K562 (cell line): ENCODE data around the gene WDR47. TPM values are rescaled to one million over a fixed set of nuclear protein-coding genes. Genes with fewer than 3 reads are reported as not detected.

Experiments
- ATAC-seq: fragments of 200-7000 bp; cut with Tn5 transposase; 3 replicates; pipeline ENCODE4 v1.9.1; 2020; ENCODE audit warnings: moderate library complexity
- BruUV-seq: library from RNA; stranded (reverse); fragments of 400-500 nt; replicated peaks from 2 replicates; lab custom pipeline; 2021; lab: Mats Ljungman, UMichigan
- CTCF ChIA-PET: fragments of 300-600 bp; formaldehyde crosslinking; extraction: SDS; loops from one replicate; lab custom pipeline; 2021; ENCODE audit warnings: low intra/inter-chr PET ratio; lab: Yijun Ruan, JAX
- POLR2A ChIA-PET: fragments of 300-600, 350-650 bp; sonication (Branson Sonifier 250); formaldehyde crosslinking; extraction: SDS; loops from one replicate; lab custom pipeline; 2021; ENCODE audit warnings: antibody characterized with exemption, inconsistent platforms; lab: Yijun Ruan, JAX
- DNase-seq, 4 experiments: peaks; one replicate each; pipeline versions ENCODE4 v3.0.0 to v3.0.0-alpha.2; 2011 to 2018; ENCODE audit warnings: low spot score in 3 of 4, mixed read lengths in 3 of 4; ENCODE audit errors: extremely low read depth in 1 of 4
- FAIRE-seq: peaks from 2 replicates; lab custom pipeline; 2011; peaks lifted over from hg19 to GRCh38; lab: Jason Lieb, UNC
- H2AFZ ChIP-seq: 2 replicates; pipeline ENCODE4 v1.6.0; 2011; ENCODE audit warnings: low read depth, low read length, control low read depth, inconsistent platforms
- H3K27ac ChIP-seq: fragments of 200-600 bp; 3 replicates; pipeline ENCODE4 v1.8.0; 2011; ENCODE audit warnings: low read depth, mild to moderate bottlenecking, control low read depth, inconsistent platforms, low read length, moderate library complexity, mixed read lengths; ENCODE audit errors: extremely low read depth
- H3K27me3 ChIP-seq, 2 experiments: fragments of 300-600 bp in 1 of 2; 2 replicates in 1 of 2; 3 replicates in 1 of 2; pipeline versions ENCODE4 v1.6.0 to v1.8.0; 2011; ENCODE audit warnings: inconsistent platforms in 2 of 2, low read length in 2 of 2, mild to moderate bottlenecking in 1 of 2, mixed read lengths in 1 of 2, moderate library complexity in 1 of 2; ENCODE audit not compliant: control insufficient read depth in 2 of 2, insufficient read depth in 2 of 2
- H3K36me3 ChIP-seq: fragments of 300-600 bp; 3 replicates; pipeline ENCODE4 v1.8.0; 2011; ENCODE audit warnings: mild to moderate bottlenecking, low read length, inconsistent platforms; ENCODE audit not compliant: control insufficient read depth, insufficient read depth
- H3K4me1 ChIP-seq, 2 experiments: fragments of 200-600 bp in 1 of 2; replicated peaks in 1 of 2; 2 replicates in 1 of 2; 3 replicates in 1 of 2; pipeline versions ENCODE4 v1.5.1 to v1.8.0; 2011; ENCODE audit warnings: inconsistent platforms in 2 of 2, low read length in 2 of 2, mild to moderate bottlenecking in 1 of 2, mixed read lengths in 1 of 2, moderate library complexity in 1 of 2; ENCODE audit not compliant: control insufficient read depth in 2 of 2, insufficient read depth in 2 of 2
- H3K4me2 ChIP-seq: 2 replicates; pipeline ENCODE4 v1.6.1; 2011; ENCODE audit warnings: low read length, control low read depth, inconsistent platforms, mixed read lengths; ENCODE audit not compliant: insufficient read depth
- H3K4me3 ChIP-seq: fragments of 200-600 bp; sonication (generic), shearing (Covaris generic); 2 replicates; pipeline ENCODE4 v1.5.1; 2016; ENCODE audit warnings: control low read depth, inconsistent platforms
- H3K79me2 ChIP-seq: fragments of 200-600 bp; 3 replicates; pipeline ENCODE4 v1.8.0; 2011; ENCODE audit warnings: low read length, inconsistent platforms; ENCODE audit not compliant: control insufficient read depth, insufficient read depth
- H3K9ac ChIP-seq, 2 experiments: 2 replicates each; pipeline versions ENCODE4 v1.6.0 to v1.6.1; 2011; ENCODE audit warnings: low read depth in 2 of 2, low read length in 2 of 2, control low read depth in 1 of 2, inconsistent platforms in 1 of 2, mild to moderate bottlenecking in 1 of 2, mixed read lengths in 1 of 2; ENCODE audit not compliant: insufficient read depth in 1 of 2
- H3K9me1 ChIP-seq: one replicate; pipeline ENCODE4 v1.6.0; 2011; ENCODE audit warnings: inconsistent platforms, mild to moderate bottlenecking, low read length, moderate library complexity; ENCODE audit not compliant: control insufficient read depth, insufficient read depth
- H3K9me3 ChIP-seq: replicated peaks from 2 replicates; pipeline ENCODE4 v1.5.1; 2011; ENCODE audit warnings: low read depth, low read length, inconsistent platforms; ENCODE audit not compliant: control insufficient read depth, insufficient read depth
- H4K20me1 ChIP-seq: replicated peaks from 2 replicates; pipeline ENCODE4 v1.6.1; 2011; ENCODE audit warnings: low read length, inconsistent platforms, mixed read lengths; ENCODE audit not compliant: control insufficient read depth, insufficient read depth
- BDP1 ChIP-seq: IDR thresholded peaks from 3 replicates; pipeline ENCODE4 v1.6.1; 2011; ENCODE audit not compliant: insufficient read length, insufficient read depth
- BRCA1 ChIP-seq, 2 experiments: fragments of 450-650 bp in 1 of 2; sonication (generic) in 1 of 2; formaldehyde crosslinking in 1 of 2; IDR thresholded peaks; 2 replicates each; pipeline versions ENCODE4 v1.5.0 to v1.6.1; 2017 to 2020; ENCODE audit warnings: mild to moderate bottlenecking in 1 of 2, missing genetic modification reagents in 1 of 2
- HDAC8 ChIP-seq: fragments of 450-650 bp; IDR thresholded peaks from 2 replicates; pipeline ENCODE4 v1.6.1; 2016; ENCODE audit warnings: mild to moderate bottlenecking, missing genetic modification characterization, moderate library complexity, missing compliant biosample characterization
- IRF9 ChIP-seq: fragments of 450-650 bp; IDR thresholded peaks from 2 replicates; pipeline ENCODE4 v1.6.1; 2016; ENCODE audit warnings: missing biosample characterization, missing genetic modification characterization
- MCM7 ChIP-seq, 2 experiments: fragments of 450-650 bp; IDR thresholded peaks; 2 replicates each; pipeline ENCODE4 v1.6.1; 2016 to 2018
- MLLT1 ChIP-seq, 2 experiments: fragments of 450-650 bp; IDR thresholded peaks; 2 replicates each; pipeline ENCODE4 v1.6.1; 2016
- NFIX ChIP-seq: fragments of 250-450 bp; sonication (Bioruptor Pico); IDR thresholded peaks from 2 replicates; pipeline ENCODE4 v1.4.0; 2020; ENCODE audit warnings: low read depth, mild to moderate bottlenecking, moderate library complexity
- RAD21 ChIP-seq, 2 experiments: fragments of 250-450 bp in 1 of 2; fragments of 450-650 bp in 1 of 2; sonication (Bioruptor Pico) in 1 of 2; formaldehyde crosslinking in 1 of 2; IDR thresholded peaks in 1 of 2; conservative IDR thresholded peaks in 1 of 2; 2 replicates each; pipeline versions ENCODE4 v1.4.0 to v1.8.0; 2020 to 2022; ENCODE audit warnings: mild to moderate bottlenecking in 2 of 2, moderate library complexity in 1 of 2
- RFX5 ChIP-seq: IDR thresholded peaks from 2 replicates; pipeline ENCODE4 v1.6.1; 2011; ENCODE audit warnings: low read depth, mild to moderate bottlenecking, improper control_type of control experiment, low read length
- TARDBP ChIP-seq: fragments of 450-650 bp; IDR thresholded peaks from 2 replicates; pipeline ENCODE4 v1.6.1; 2016
- TCF7L2 ChIP-seq: fragments of 150-350 bp; IDR thresholded peaks from 2 replicates; pipeline ENCODE4 v1.6.1; 2016; ENCODE audit warnings: low read depth, mild to moderate bottlenecking, low read length, moderate library complexity
- ZBTB2 ChIP-seq: fragments of 450-650 bp; IDR thresholded peaks from 2 replicates; pipeline ENCODE4 v1.6.1; 2016; ENCODE audit warnings: antibody characterized with exemption
- ZNF224 ChIP-seq: sonication (generic); formaldehyde crosslinking; IDR thresholded peaks from 2 replicates; pipeline ENCODE4 v1.8.0; 2022; ENCODE audit warnings: mild to moderate bottlenecking, missing genetic modification reagents
- ZNF668 ChIP-seq: fragments of 250-450 bp; sonication (Bioruptor Pico); IDR thresholded peaks from 2 replicates; pipeline ENCODE4 v1.8.0; 2022; ENCODE audit warnings: mild to moderate bottlenecking, inconsistent platforms
- ZNF740 ChIP-seq, 3 experiments: fragments of 200-800 bp in 1 of 3; sonication (Bioruptor generic) in 1 of 3; sonication (generic) in 1 of 3; formaldehyde crosslinking in 1 of 3; IDR thresholded peaks; 2 replicates each; pipeline versions ENCODE4 v1.6.1 to v1.8.0; 2016 to 2022; ENCODE audit warnings: mild to moderate bottlenecking in 2 of 3, missing compliant biosample characterization in 2 of 3, missing genetic modification characterization in 2 of 3, missing genetic modification reagents in 1 of 3
- WGBS: fragments of 100-300 bp; shearing (Covaris generic); methylation state at CpG from one replicate; pipeline ENCODE4 v1.1.6; 2016; ENCODE audit warnings: low coverage, mixed read lengths; ENCODE audit not compliant: insufficient coverage; ENCODE audit errors: missing lambda C conversion rate; 5-methylcytosine and 5-hydroxymethylcytosine counted together
- in situ Hi-C: fragments of 300-500 bp; cut with MboI; formaldehyde crosslinking; loops from 4 replicates; pipeline ENCODE4 v1.15.0; 2018; ENCODE audit warnings: inconsistent platforms, mixed read lengths
- intact Hi-C: fragments of 100-400 bp; cut with micrococcal nuclease; formaldehyde crosslinking; loops from 2 replicates; pipeline ENCODE4 v1.14.2; 2022
- polyA plus RNA-seq, 8 experiments: library from polyadenylated mRNA; depleted of rRNA in 4 of 8; stranded (reverse) in 5 of 8; unstranded in 3 of 8; fragments of >200 nt; fragmentation: Nextera tagmentation in 2 of 8; fragmentation: Illumina TruSeq in 1 of 8; extraction: Ambion mirVana in 2 of 8; extraction: Trizol in 1 of 8; gene quantifications; 2 replicates each; pipeline versions ENCODE4 v1.2.1 to v1.2.3, GENCODE V29; 2011 to 2014; ENCODE audit warnings: inconsistent platforms in 1 of 8, missing spikeins in 1 of 8
- total RNA-seq, 7 experiments: library from RNA; depleted of rRNA in 6 of 7; stranded (reverse); fragments of >200 nt in 6 of 7; fragmentation: Illumina TruSeq in 2 of 7; extraction: Trizol in 2 of 7; gene quantifications; 2 replicates each; pipeline versions ENCODE4 v1.2.1 to v1.2.3, GENCODE V29; 2011 to 2021; ENCODE audit warnings: low replicate concordance in 1 of 7

Gene WDR47
- total and polyA plus RNA-seq, 9 of the 15 experiments (the other 6 are each of a cell fraction or from before 2014, with no cell fraction given) = 1.3 to 10.1 (median 4.9) TPM

GRCh38 chr1:109017134-109017533 is 24.8 kb downstream of the WDR47 start:
- Histone ChIP-seq H3K4me1 (no peaks in the 10 kb centered on the region), H4K20me1 (no peaks in the 10 kb centered on the region), H3K9ac (no peak overlapping the region), H3K4me2 (no peak overlapping the region), H2AFZ (no peak overlapping the region), H3K9me3 (no peaks in the 10 kb centered on the region), H3K27ac (no peak overlapping the region), H3K36me3 (peaks cover 11% of the 10 kb centered on the region), H3K4me3 (no peak overlapping the region), H3K9me1 (no peaks in the 10 kb centered on the region), H3K27me3 (no peaks in the 10 kb centered on the region), H3K79me2 (no peaks in the 10 kb centered on the region)
- BruUV-seq = no TSS peak
- in situ Hi-C loops = no loop called here
- POLR2A ChIA-PET = interaction anchor here (0.8 kb wide), 1 partner anchor 9 kb away, joined by 3 read pairs; no protein-coding TSS in a partner anchor
- 93% methylated on average over 1 of the region's 1 CpG for WGBS
- CTCF ChIA-PET = no interaction called here
- intact Hi-C loops = no loop called here
- FAIRE-seq (no peak), DNase-seq (no peak), ATAC-seq (no peak)
- TF ChIP-seq HDAC8 (tag) = no peak
- TF ChIP-seq BRCA1 (IDR thresholded peaks at IDR 0.05) = no peak
- TF ChIP-seq BRCA1 (CRISPR knock-in tag; IDR thresholded peaks at IDR 0.05) = no peak
- no peak for TF ChIP-seq RAD21 (CRISPR knock-in tag; conservative IDR thresholded peaks at IDR 0.05 in 1 of 2, IDR thresholded peaks at IDR 0.05 in 1 of 2)
- no peak for TF ChIP-seq TCF7L2
- no peak for TF ChIP-seq ZBTB2
- no peak for TF ChIP-seq IRF9 (tag)
- no peak for TF ChIP-seq MLLT1 (IDR thresholded peaks at IDR 0.05)
- TF ChIP-seq NFIX = no peak
- no peak for TF ChIP-seq TARDBP
- TF ChIP-seq ZNF668 = no peak
- TF ChIP-seq ZNF224 = no peak
- no peak for TF ChIP-seq RFX5
- TF ChIP-seq MCM7 (IDR thresholded peaks at IDR 0.05) = no peak
- TF ChIP-seq BDP1 = no peak
- no peak for TF ChIP-seq ZNF740 (CRISPR knock-in tag; IDR thresholded peaks at IDR 0.05)
- TF ChIP-seq ZNF740 (tag; IDR thresholded peaks at IDR 0.05) = no peak
